K562 (cell line): ENCODE data around the gene NCOA3. TPM values are rescaled to one million over a fixed set of nuclear protein-coding genes. Genes with fewer than 3 reads are reported as not detected.

Experiments
- ATAC-seq: fragments of 200-7000 bp; cut with Tn5 transposase; 3 replicates; pipeline ENCODE4 v1.9.1; 2020; ENCODE audit warnings: moderate library complexity
- BruUV-seq: library from RNA; stranded (reverse); fragments of 400-500 nt; replicated peaks from 2 replicates; lab custom pipeline; 2021; lab: Mats Ljungman, UMichigan
- CTCF ChIA-PET: fragments of 300-600 bp; formaldehyde crosslinking; extraction: SDS; loops from one replicate; lab custom pipeline; 2021; ENCODE audit warnings: low intra/inter-chr PET ratio; lab: Yijun Ruan, JAX
- POLR2A ChIA-PET: fragments of 300-600, 350-650 bp; sonication (Branson Sonifier 250); formaldehyde crosslinking; extraction: SDS; loops from one replicate; lab custom pipeline; 2021; ENCODE audit warnings: antibody characterized with exemption, inconsistent platforms; lab: Yijun Ruan, JAX
- DNase-seq, 4 experiments: peaks; one replicate each; pipeline versions ENCODE4 v3.0.0 to v3.0.0-alpha.2; 2011 to 2018; ENCODE audit warnings: low spot score in 3 of 4, mixed read lengths in 3 of 4; ENCODE audit errors: extremely low read depth in 1 of 4
- FAIRE-seq: peaks from 2 replicates; lab custom pipeline; 2011; peaks lifted over from hg19 to GRCh38; lab: Jason Lieb, UNC
- H2AFZ ChIP-seq: 2 replicates; pipeline ENCODE4 v1.6.0; 2011; ENCODE audit warnings: low read depth, low read length, control low read depth, inconsistent platforms
- H3K27ac ChIP-seq: fragments of 200-600 bp; 3 replicates; pipeline ENCODE4 v1.8.0; 2011; ENCODE audit warnings: low read depth, mild to moderate bottlenecking, control low read depth, inconsistent platforms, low read length, moderate library complexity, mixed read lengths; ENCODE audit errors: extremely low read depth
- H3K27me3 ChIP-seq, 2 experiments: fragments of 300-600 bp in 1 of 2; 2 replicates in 1 of 2; 3 replicates in 1 of 2; pipeline versions ENCODE4 v1.6.0 to v1.8.0; 2011; ENCODE audit warnings: inconsistent platforms in 2 of 2, low read length in 2 of 2, mild to moderate bottlenecking in 1 of 2, mixed read lengths in 1 of 2, moderate library complexity in 1 of 2; ENCODE audit not compliant: control insufficient read depth in 2 of 2, insufficient read depth in 2 of 2
- H3K36me3 ChIP-seq: fragments of 300-600 bp; 3 replicates; pipeline ENCODE4 v1.8.0; 2011; ENCODE audit warnings: mild to moderate bottlenecking, low read length, inconsistent platforms; ENCODE audit not compliant: control insufficient read depth, insufficient read depth
- H3K4me1 ChIP-seq, 2 experiments: fragments of 200-600 bp in 1 of 2; replicated peaks in 1 of 2; 2 replicates in 1 of 2; 3 replicates in 1 of 2; pipeline versions ENCODE4 v1.5.1 to v1.8.0; 2011; ENCODE audit warnings: inconsistent platforms in 2 of 2, low read length in 2 of 2, mild to moderate bottlenecking in 1 of 2, mixed read lengths in 1 of 2, moderate library complexity in 1 of 2; ENCODE audit not compliant: control insufficient read depth in 2 of 2, insufficient read depth in 2 of 2
- H3K4me2 ChIP-seq: 2 replicates; pipeline ENCODE4 v1.6.1; 2011; ENCODE audit warnings: low read length, control low read depth, inconsistent platforms, mixed read lengths; ENCODE audit not compliant: insufficient read depth
- H3K4me3 ChIP-seq: fragments of 200-600 bp; sonication (generic), shearing (Covaris generic); 2 replicates; pipeline ENCODE4 v1.5.1; 2016; ENCODE audit warnings: control low read depth, inconsistent platforms
- H3K79me2 ChIP-seq: fragments of 200-600 bp; 3 replicates; pipeline ENCODE4 v1.8.0; 2011; ENCODE audit warnings: low read length, inconsistent platforms; ENCODE audit not compliant: control insufficient read depth, insufficient read depth
- H3K9ac ChIP-seq, 2 experiments: 2 replicates each; pipeline versions ENCODE4 v1.6.0 to v1.6.1; 2011; ENCODE audit warnings: low read depth in 2 of 2, low read length in 2 of 2, control low read depth in 1 of 2, inconsistent platforms in 1 of 2, mild to moderate bottlenecking in 1 of 2, mixed read lengths in 1 of 2; ENCODE audit not compliant: insufficient read depth in 1 of 2
- H3K9me1 ChIP-seq: one replicate; pipeline ENCODE4 v1.6.0; 2011; ENCODE audit warnings: inconsistent platforms, mild to moderate bottlenecking, low read length, moderate library complexity; ENCODE audit not compliant: control insufficient read depth, insufficient read depth
- H3K9me3 ChIP-seq: replicated peaks from 2 replicates; pipeline ENCODE4 v1.5.1; 2011; ENCODE audit warnings: low read depth, low read length, inconsistent platforms; ENCODE audit not compliant: control insufficient read depth, insufficient read depth
- H4K20me1 ChIP-seq: replicated peaks from 2 replicates; pipeline ENCODE4 v1.6.1; 2011; ENCODE audit warnings: low read length, inconsistent platforms, mixed read lengths; ENCODE audit not compliant: control insufficient read depth, insufficient read depth
- CTBP1 ChIP-seq: fragments of 450-650 bp; IDR thresholded peaks from 2 replicates; pipeline ENCODE4 v1.6.1; 2016; ENCODE audit warnings: borderline replicate concordance
- SPI1 ChIP-seq: IDR thresholded peaks from 2 replicates; pipeline ENCODE4 v1.6.1; 2011; ENCODE audit warnings: low read depth, low read length, control low read depth, borderline replicate concordance
- YY1 ChIP-seq, 3 experiments: IDR thresholded peaks; 2 replicates each; pipeline ENCODE4 v1.6.1; 2011; ENCODE audit warnings: low read length in 2 of 3, mild to moderate bottlenecking in 2 of 3, moderate library complexity in 2 of 3, borderline replicate concordance in 1 of 3, control low read depth in 1 of 3, low read depth in 1 of 3; ENCODE audit not compliant: insufficient read depth in 3 of 3, insufficient replicate concordance in 2 of 3, control insufficient read depth in 1 of 3, insufficient read length in 1 of 3; ENCODE audit errors: extremely low read depth in 1 of 3
- WGBS: fragments of 100-300 bp; shearing (Covaris generic); methylation state at CpG from one replicate; pipeline ENCODE4 v1.1.6; 2016; ENCODE audit warnings: low coverage, mixed read lengths; ENCODE audit not compliant: insufficient coverage; ENCODE audit errors: missing lambda C conversion rate; 5-methylcytosine and 5-hydroxymethylcytosine counted together
- in situ Hi-C: fragments of 300-500 bp; cut with MboI; formaldehyde crosslinking; loops from 4 replicates; pipeline ENCODE4 v1.15.0; 2018; ENCODE audit warnings: inconsistent platforms, mixed read lengths
- intact Hi-C: fragments of 100-400 bp; cut with micrococcal nuclease; formaldehyde crosslinking; loops from 2 replicates; pipeline ENCODE4 v1.14.2; 2022
- polyA plus RNA-seq, 8 experiments: library from polyadenylated mRNA; depleted of rRNA in 4 of 8; stranded (reverse) in 5 of 8; unstranded in 3 of 8; fragments of >200 nt; fragmentation: Nextera tagmentation in 2 of 8; fragmentation: Illumina TruSeq in 1 of 8; extraction: Ambion mirVana in 2 of 8; extraction: Trizol in 1 of 8; gene quantifications; 2 replicates each; pipeline versions ENCODE4 v1.2.1 to v1.2.3, GENCODE V29; 2011 to 2014; ENCODE audit warnings: inconsistent platforms in 1 of 8, missing spikeins in 1 of 8
- total RNA-seq, 7 experiments: library from RNA; depleted of rRNA in 6 of 7; stranded (reverse); fragments of >200 nt in 6 of 7; fragmentation: Illumina TruSeq in 2 of 7; extraction: Trizol in 2 of 7; gene quantifications; 2 replicates each; pipeline versions ENCODE4 v1.2.1 to v1.2.3, GENCODE V29; 2011 to 2021; ENCODE audit warnings: low replicate concordance in 1 of 7
- TF ChIP-seq, protein P1 (sequence below), 3 experiments: fragments of 200-800 bp in 1 of 3; fragments of 250-450 bp in 1 of 3; fragments of 450-650 bp in 1 of 3; sonication (Bioruptor Pico) in 1 of 3; sonication (Bioruptor generic) in 1 of 3; formaldehyde crosslinking in 1 of 3; IDR thresholded peaks; 2 replicates each; pipeline versions ENCODE4 v1.6.1 to v1.8.0; 2016 to 2022; ENCODE audit warnings: mild to moderate bottlenecking in 2 of 3, missing genetic modification characterization in 2 of 3, missing compliant biosample characterization in 1 of 3, moderate library complexity in 1 of 3

The NCOA3 gene
- total and polyA plus RNA-seq, 9 of the 15 experiments (the other 6 are each of a cell fraction or from before 2014, with no cell fraction given): 3.2 to 24.3 (median 14.4) TPM

DNA sequence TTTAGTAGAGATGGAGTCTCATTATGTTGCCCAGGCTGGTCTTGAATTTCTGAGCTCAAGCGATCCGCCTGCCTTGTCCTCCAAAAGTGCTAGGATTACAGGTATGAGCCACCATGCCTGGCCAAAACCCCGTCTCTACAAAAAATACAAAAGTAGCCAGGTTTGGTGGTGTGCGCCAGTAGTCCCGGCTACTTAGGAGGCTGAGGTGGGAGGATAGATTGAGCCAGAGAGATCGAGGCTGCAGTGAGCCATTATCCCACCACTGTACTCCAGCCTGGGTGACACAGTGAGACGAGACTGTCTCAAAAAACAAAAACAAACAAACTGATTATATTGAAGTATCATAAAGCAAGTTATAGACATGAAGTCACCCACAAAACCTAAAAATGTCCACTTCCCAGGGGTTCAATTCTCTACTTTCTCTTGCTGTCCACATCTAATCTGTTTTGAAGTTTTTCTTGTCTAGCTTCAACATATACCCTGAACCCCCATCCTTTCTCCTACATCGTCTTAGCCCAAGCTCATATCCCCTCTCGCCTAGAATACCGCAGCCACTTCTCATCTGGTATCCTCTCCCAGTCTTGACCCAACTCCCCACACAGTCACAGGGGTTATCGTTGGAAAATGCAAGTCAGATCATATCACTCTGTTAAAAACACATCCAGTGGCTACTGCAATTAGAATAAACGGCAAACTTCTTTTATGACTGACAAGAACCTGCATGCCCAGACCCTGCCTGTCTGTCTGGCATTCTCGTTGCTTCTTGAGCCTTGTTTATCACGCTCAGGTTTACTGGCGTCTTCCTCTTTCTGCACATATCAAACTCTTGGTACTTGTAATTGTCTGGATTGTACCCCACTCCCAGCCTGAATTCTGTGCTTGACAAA lies 20.1 kb upstream of the NCOA3 start:
- peak overlapping the region; percentile 47 for H3K4me2 ChIP-seq
- no peaks in the 10 kb centered on the region for H3K9me1 ChIP-seq
- no peak for DNase-seq
- H3K79me2 ChIP-seq: no peaks in the 10 kb centered on the region
- intact Hi-C loops: no loop called here
- ATAC-seq: peak; percentile 55
- ChIA-PET CTCF (interaction anchor here (0.7 kb wide), 1 partner anchor 1398 kb away, joined by 3 read pairs; no protein-coding TSS in a partner anchor), POLR2A (interaction anchor here (0.7 to 2.2 kb wide), 2 partner anchors 11 to 20 kb away, joined by 4 to 7 read pairs; partner anchors contain the start of gene NCOA3)
- WGBS: 30% methylated on average over 15 of the region's 15 CpGs
- peak overlapping the region; percentile 37; the same call in 1 of the 2 replicates for H2AFZ ChIP-seq
- H3K27ac ChIP-seq: no peak overlapping the region
- H4K20me1 ChIP-seq: no peaks in the 10 kb centered on the region
- no peak overlapping the region for H3K9ac ChIP-seq
- peaks cover 1 to 10% of the 10 kb centered on the region in 2 experiments; a peak in 4 of 5 replicates for H3K4me1 ChIP-seq
- BruUV-seq: no TSS peak
- TF ChIP-seq, protein P1, sequence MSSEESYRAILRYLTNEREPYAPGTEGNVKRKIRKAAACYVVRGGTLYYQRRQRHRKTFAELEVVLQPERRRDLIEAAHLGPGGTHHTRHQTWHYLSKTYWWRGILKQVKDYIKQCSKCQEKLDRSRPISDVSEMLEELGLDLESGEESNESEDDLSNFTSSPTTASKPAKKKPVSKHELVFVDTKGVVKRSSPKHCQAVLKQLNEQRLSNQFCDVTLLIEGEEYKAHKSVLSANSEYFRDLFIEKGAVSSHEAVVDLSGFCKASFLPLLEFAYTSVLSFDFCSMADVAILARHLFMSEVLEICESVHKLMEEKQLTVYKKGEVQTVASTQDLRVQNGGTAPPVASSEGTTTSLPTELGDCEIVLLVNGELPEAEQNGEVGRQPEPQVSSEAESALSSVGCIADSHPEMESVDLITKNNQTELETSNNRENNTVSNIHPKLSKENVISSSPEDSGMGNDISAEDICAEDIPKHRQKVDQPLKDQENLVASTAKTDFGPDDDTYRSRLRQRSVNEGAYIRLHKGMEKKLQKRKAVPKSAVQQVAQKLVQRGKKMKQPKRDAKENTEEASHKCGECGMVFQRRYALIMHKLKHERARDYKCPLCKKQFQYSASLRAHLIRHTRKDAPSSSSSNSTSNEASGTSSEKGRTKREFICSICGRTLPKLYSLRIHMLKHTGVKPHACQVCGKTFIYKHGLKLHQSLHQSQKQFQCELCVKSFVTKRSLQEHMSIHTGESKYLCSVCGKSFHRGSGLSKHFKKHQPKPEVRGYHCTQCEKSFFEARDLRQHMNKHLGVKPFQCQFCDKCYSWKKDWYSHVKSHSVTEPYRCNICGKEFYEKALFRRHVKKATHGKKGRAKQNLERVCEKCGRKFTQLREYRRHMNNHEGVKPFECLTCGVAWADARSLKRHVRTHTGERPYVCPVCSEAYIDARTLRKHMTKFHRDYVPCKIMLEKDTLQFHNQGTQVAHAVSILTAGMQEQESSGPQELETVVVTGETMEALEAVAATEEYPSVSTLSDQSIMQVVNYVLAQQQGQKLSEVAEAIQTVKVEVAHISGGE (CRISPR knock-in tag; IDR thresholded peaks at IDR 0.05): peak in 1 of 3 experiments; percentile 93; a peak in 2 of 6 replicates
- peak; percentile 30; the same call in 1 of the 2 replicates for TF ChIP-seq CTBP1
- TF ChIP-seq SPI1: peak; percentile 47; the same call in 1 of the 2 replicates
- no peak for TF ChIP-seq YY1 (IDR thresholded peaks at IDR 0.05; ENCODE audit: borderline replicate concordance in 1 of 3, control insufficient read depth in 1 of 3, extremely low read depth in 1 of 3, insufficient read depth in 3 of 3, insufficient read length in 1 of 3, insufficient replicate concordance in 2 of 3, low read depth in 1 of 3, low read length in 2 of 3)
- TF ChIP-seq, all 486 proteins: peak for 3
- in situ Hi-C loops: no loop called here
- no peaks in the 10 kb centered on the region for H3K36me3 ChIP-seq
- peak; percentile 44 for FAIRE-seq
- no peaks in the 10 kb centered on the region for H3K27me3 ChIP-seq
- no peak overlapping the region for H3K4me3 ChIP-seq
- H3K9me3 ChIP-seq: no peaks in the 10 kb centered on the region
